T-helper 1 cell (primary cell): ENCODE data around the gene TUBA8.
"Not testable (repeated sequence)": the region's sequence is repeated elsewhere in the genome, so short reads cannot be mapped to it uniquely, and the experiment has no call there.

Source experiments
- DNase-seq, 5 donors: peaks; one replicate each; pipeline ENCODE4 v3.0.0-alpha.2; 2012 to 2020
- total RNA-seq, 4 donors: gene quantifications; one replicate each; lab custom pipeline; 2026; lab: John Stamatoyannopoulos, UW

TUBA8 gene
- 0 to 0.69 (median 0.08) reads per million in 4 donors for total RNA-seq

DNA sequence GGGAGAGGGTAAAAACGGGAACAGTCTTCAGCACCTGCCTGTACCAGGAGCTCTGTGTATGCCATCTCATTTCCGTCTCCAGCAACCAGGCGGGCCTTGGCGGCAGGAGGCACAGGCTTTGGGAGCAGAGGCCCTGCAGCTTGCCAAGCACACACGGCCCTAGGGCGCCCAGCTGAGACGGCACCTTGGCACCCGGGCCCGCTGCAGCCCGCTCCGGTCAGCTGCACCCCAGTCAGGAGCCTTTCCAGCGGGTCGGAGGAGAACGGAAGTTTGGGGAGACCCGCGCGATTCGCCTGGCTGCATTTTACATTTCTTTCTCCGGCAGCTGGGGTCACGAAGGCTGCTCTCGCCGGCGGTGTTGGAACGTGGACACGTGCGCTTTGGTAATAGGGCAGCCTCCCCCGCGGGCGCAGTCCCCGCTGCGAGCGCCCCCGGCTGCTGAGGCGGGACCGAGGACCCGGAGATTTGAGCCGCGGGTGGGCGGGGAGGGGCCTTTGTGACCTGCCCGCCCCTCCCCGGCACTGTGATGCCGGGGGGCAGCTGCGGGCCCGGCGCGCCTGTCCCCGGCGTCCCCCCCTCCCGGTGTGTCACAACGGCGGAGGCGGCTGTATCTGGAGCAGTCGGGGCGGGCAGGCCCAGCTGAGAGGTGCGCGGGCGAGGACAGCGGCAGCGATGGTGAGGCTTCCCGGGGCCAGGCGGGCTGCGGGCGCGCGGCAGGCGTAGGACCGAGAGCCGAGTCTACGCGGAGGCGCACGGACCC, at the start of gene TUBA8:
TSS of gene TUBA8 (plus strand) at position 616 of the 760 bp plus-strand sequence. CDS start at position 673, 57 bp downstream.
- DNase-seq = no peak

DNA sequence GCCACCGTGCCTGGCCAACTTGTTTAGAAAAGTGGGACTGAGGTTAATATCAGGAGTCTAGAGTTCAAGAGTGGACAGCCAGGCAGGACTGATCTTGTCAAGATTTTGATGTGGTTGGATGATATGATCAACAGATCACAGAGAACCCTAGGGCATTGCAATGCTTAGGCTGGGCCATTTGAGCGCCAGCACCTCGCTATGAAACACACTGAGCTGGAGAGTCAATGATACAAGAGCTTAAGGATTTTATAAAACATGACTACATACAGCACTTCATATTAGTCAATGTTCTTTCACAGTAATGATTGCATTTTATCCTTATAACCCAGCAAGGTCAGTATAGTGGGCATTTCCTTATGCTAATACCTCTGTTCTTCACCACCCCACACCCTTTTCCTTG, 48.2 kb upstream of the TUBA8 start:
- DNase-seq = no peak

DNA sequence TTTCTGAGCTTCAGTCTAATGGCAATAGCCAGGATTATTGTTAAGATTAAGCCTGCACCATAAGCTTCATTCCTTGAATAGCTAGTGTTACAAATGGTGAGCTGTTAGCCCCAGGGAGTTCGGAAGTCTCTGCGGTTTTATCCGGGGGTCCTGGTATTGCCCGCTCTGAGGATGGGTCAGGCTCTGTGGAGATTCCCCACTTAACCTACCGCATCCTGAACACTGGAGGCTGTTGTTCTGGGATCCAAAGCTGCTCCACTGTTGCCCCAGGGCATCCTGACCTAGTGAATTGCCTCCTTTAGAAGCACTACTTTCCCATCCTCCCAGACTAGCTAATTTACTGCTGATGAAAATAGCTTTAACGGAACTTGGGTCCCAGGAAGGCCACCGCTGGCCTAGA, 47.3 kb upstream of the TUBA8 start:
- no peak for DNase-seq

DNA sequence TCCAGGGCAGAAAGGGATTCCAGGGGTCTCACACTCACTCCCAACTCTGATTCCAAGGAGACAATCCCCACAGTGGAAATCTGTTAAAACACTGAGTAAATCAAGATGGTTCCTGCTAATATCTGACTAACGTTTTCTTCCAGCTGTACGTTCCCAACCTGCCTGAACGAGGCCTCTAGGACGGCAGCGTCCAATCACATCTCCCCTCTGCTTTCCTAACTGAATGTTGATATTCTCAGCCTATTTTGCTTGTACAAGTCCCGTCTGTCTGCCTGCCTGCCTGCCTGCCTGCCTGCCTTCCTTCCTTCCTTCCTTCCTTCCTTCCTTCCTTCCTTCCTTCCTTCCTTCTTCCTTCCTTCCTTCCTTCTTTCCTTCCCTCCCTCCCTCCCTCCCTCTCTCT, 46.9 kb upstream of the TUBA8 start:
- DNase-seq = not testable (repeated sequence)

GRCh38 chr22:18064636-18065035, 46.0 kb upstream of the TUBA8 start:
- DNase-seq = no peak

DNA sequence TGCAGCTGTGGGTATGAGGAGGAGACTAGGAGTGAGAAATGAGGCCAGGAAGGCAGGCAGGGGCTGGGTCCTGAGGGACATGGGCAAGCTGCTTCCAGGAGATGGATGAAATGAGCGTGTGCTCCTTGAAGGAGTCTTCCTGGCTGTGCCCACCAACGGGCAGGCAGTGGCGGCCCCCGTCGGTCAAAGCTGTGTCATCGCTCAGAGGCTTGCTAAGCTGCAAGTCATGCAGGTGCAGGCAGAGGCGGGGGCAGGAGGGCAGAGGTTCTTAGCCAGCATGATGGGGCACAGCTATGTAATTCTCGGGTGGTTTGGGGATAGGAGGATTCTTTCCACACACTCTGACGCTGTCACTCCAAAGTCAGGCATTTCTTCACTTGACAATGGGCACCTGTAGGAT, 45.4 kb upstream of the TUBA8 start:
- DNase-seq = peak in 1 of 5 donors; percentile 37

DNA sequence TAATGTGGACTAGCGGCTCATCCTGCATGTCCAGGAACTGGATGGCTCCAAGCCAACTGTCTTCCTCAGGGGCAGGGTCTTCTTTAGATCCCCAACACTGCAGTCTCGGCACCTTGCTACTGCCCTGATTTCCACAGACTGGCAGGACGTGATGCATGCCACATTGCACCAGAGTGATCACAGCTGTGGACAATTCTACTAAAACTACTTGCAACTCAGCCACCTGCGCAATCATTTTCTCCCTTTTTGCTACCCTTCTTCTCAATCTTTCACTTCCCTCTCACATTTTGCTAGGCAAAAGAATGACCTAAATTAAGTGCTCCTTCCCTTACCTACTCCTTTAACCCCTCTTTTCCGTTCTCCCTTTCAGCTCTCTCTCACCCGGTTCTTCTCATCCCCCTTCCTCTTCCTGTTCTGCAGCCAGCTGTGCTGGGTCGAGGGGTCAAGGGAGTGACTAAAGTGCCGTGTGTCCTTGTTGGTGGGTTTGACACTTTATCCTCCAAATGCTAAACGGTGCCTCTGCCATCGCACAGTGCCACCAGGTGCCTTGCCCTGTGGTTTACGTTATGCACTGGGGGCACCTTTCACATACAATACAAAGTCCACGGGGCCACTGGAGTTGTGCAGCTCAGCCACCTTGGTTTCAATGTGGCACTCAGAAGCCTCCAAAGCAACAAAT, 44.3 kb upstream of the TUBA8 start:
- no peak for DNase-seq

DNA sequence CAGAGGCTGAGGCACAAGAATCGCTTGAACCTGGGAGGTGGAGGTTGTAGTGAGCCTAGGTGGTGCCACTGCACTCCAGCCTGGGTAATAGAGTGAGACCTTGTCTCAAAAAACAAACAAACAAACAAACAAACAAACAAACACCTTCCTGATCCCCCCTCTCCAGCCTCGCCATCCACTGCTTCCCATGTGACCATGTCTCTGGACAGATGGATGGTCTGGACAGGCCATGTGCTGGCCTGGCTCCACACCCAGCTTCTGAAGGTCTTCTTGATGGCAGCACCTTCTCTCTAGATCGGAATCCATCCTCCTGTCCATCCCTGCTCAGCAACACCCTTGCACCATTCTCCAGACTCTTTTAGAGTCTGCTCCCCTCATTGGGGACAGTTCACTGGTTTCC, 43.5 kb upstream of the TUBA8 start:
- DNase-seq = no peak

- DNase-seq = no peak
Observed at GRCh38 chr22:18067548-18068341, 42.9 kb upstream of the TUBA8 start.

DNA sequence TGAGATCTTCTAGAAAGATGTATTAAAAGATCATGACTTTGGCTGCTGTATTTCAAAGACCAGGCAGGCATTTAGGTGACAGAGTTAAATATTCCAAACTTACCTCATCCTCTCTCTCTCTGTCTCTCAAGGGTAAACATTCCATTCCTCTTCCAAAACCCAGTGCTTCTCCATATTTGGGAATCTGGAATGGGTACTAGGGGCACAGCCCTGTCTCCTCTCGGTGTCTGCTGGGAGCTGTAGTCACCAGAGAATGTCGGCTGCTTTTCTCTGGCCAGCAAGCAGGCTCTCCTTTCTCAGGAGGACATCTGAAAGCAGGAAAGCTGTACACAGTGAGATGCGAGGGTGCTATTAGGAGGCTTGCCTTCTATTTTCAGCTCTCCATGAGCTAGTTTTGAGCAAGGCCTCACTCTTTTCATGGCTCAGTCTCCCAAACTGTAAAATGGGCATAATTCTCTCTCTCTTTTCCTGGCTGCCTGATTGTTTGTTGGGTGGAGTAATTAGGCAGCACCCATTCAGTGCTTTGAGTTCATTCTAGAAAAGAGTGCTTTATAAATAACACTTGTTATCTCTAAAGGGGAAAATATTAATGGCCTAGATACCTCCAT, 42.1 kb upstream of the TUBA8 start:
- no peak for DNase-seq

DNA sequence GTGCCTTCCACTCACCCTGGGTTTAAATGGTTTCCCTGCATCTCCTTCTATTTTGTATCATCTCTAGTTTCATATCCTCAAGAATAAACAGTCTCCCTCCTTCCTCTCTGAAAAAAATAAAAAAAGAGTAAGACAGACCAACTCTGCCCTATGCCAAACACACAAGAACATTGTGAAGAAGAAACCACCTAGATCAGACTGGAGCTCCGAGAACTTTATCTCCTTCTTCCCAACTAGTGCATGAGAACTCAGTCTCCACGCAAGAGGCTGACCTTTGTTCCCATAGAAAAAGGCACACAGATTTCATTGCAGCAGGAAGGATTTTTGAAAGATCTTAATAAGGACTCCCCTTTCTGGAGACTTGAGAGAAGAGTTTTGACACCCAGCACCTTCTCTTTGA, 41.6 kb upstream of the TUBA8 start:
- no peak for DNase-seq

DNA sequence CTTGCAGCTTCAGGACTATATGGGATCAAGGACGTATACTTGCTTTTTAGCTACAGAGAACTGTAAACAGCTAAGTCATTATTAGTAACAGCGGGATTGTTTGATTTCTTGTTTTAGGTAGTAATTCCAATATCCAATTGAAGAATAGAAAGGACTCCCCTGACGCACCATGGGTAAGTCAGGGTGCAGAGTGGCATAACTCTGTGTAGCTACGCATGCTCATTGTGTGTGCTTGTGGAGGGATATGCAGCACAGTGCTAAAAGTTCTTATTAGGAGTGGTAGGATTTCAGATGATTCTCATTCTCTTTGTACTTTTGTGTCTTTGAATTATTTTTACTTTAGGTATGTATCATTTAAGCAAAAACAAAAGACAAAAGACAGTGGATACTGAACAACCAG, 40.6 kb upstream of the TUBA8 start:
- DNase-seq = no peak

DNA sequence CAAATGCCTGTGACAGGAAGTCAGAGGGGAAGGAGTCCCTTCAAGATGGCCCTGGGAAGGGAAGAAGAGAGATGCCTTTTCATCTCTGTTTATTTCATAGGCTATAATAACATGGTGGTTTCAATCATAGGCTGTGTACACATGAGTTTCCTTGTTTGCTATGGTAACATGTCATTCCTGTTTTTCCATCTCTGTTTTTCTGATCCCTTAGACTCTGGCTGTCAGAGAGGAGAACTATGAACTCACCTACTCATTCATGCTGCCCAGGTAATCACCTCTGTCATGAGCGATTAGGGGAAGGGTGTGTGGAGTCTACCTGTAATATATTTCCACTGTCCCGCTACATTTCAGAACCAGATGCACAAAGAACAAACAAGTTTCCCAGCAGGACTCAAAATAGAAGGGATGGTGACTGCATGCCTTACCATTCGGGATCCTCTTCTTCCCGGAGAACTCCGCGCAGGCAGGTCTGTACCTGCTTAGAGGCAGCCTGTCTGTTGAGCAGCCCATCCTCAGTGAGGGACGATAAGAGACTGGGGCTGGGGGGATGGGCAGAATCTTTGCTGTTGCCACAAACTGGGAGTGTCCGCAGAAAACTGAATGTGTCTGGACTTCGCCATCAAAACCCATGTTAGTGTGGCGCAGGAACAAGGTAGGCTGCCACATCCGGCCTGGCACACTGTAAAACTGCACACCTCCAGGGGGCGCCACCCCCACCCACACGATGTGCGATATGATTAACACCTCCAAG, 39.9 kb upstream of the TUBA8 start:
- no peak for DNase-seq

GRCh38 chr22:18071307-18071967, 39.2 kb upstream of the TUBA8 start:
- DNase-seq = not testable (repeated sequence)

- no peak for DNase-seq
Observed at GRCh38 chr22:18071968-18072310, 38.7 kb upstream of the TUBA8 start.

- no peak for DNase-seq
Observed at GRCh38 chr22:18073467-18073866, 37.1 kb upstream of the TUBA8 start.

- DNase-seq = not testable (repeated sequence)
Observed at GRCh38 chr22:18073927-18074326, 36.7 kb upstream of the TUBA8 start.

- DNase-seq = no peak
Observed at GRCh38 chr22:18075101-18075719, 35.4 kb upstream of the TUBA8 start.

DNA sequence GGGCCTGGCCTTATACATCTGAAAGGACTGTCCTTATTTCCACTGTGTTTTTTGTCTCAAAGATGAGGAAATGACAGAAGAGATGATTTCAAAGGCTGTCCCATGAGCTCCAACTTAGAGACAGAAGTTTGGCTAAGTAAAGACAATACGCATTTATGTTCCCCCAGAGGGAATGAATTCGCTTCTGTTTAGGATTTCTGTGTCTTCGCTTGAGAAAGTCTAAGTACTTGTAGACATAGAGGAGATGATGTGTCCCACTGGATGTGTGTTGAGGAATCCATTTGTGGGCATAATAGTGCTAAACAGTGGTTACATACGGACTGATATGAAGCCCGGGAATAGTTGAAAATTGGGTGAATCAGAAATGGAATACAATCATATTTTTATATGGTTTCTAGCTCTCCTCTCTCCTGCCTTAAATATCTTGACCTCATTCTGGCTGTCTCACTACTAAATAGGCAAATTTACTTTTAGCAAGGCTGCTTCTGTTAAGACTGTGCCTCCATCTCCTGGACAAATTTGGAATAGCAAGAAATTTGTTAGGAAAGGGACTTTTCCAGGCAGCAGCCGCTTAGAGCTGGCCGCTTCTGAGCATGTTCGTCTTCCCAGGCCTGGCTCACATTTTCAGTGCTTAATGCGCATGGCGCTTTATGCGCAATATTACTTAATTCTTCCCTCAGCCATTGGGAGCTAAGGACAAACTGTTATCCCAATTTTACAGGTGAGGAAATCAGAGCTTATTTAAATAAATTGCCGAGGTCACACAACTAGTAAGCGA, 34.7 kb upstream of the TUBA8 start:
- peak in 3 of 5 donors; percentile 17 to 50 (median 36) for DNase-seq

- no peak for DNase-seq
Observed at GRCh38 chr22:18077087-18077638, 33.4 kb upstream of the TUBA8 start.
